ENCODE results near the gene CNR2. TPM values are rescaled to one million over a fixed set of nuclear protein-coding genes. Genes with fewer than 3 reads are reported as not detected.

The CNR2 gene
- total and polyA plus RNA-seq, 2 donors from 2014 or later = 0.57 TPM; not detected in 1

DNA sequence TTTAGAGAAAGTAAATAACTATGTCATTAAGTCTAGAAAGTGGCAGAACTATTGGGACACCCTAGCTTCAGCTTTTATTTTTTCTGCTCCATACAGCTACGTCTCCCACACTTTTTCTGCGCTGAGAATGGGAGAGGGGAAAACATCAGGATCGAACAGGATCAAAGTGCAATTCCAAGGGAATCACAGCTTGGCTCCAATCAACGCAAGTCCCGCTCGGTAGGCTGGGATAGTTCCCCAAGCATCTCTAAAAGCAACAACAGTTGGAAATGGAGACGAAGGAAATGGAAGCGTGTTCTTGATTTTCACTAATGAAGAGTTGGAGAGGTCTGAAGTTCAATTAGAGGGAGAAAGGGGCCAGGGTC lies 88.5 kb downstream of the CNR2 start:
- no peaks in the 10 kb centered on the region for H3K27me3 ChIP-seq (ENCODE audit: control insufficient read depth, insufficient read depth, low read length)
- peak overlapping the region; percentile 69 to 89 for H3K27ac ChIP-seq (ENCODE audit: low read depth in 2 of 2, low read length in 2 of 2)
- H3K9ac ChIP-seq (ENCODE audit: low read length in 3 of 3) = peak overlapping the region; percentile 61 to 99 (median 72)
- FAIRE-seq (no peak), DNase-seq (no peak)
- peaks cover 0 to 3% (median 0%) of the 10 kb centered on the region in 3 donors for H3K36me3 ChIP-seq (ENCODE audit: control insufficient read depth in 2 of 3, insufficient read depth in 3 of 3, low read length in 3 of 3)
- intact Hi-C loops (cut with DNase I) = no loop called here
- peak overlapping the region; percentile 70 to 96 (median 89) for H3K4me3 ChIP-seq (ENCODE audit: low read length in 3 of 3)
- H3K9me3 ChIP-seq (ENCODE audit: control insufficient read depth in 2 of 3, insufficient read depth in 1 of 3, low read length in 3 of 3) = no peaks in the 10 kb centered on the region
- H3K4me1 ChIP-seq (ENCODE audit: control insufficient read depth in 2 of 3, insufficient read depth in 2 of 3, low read depth in 1 of 3, low read length in 3 of 3) = peaks cover 0 to 3% (median 0%) of the 10 kb centered on the region in 3 donors
- TF ChIP-seq, protein P1, sequence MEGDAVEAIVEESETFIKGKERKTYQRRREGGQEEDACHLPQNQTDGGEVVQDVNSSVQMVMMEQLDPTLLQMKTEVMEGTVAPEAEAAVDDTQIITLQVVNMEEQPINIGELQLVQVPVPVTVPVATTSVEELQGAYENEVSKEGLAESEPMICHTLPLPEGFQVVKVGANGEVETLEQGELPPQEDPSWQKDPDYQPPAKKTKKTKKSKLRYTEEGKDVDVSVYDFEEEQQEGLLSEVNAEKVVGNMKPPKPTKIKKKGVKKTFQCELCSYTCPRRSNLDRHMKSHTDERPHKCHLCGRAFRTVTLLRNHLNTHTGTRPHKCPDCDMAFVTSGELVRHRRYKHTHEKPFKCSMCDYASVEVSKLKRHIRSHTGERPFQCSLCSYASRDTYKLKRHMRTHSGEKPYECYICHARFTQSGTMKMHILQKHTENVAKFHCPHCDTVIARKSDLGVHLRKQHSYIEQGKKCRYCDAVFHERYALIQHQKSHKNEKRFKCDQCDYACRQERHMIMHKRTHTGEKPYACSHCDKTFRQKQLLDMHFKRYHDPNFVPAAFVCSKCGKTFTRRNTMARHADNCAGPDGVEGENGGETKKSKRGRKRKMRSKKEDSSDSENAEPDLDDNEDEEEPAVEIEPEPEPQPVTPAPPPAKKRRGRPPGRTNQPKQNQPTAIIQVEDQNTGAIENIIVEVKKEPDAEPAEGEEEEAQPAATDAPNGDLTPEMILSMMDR (IDR thresholded peaks at IDR 0.05; ENCODE audit: borderline replicate concordance, extremely low read depth, insufficient read depth) = no peak

DNA sequence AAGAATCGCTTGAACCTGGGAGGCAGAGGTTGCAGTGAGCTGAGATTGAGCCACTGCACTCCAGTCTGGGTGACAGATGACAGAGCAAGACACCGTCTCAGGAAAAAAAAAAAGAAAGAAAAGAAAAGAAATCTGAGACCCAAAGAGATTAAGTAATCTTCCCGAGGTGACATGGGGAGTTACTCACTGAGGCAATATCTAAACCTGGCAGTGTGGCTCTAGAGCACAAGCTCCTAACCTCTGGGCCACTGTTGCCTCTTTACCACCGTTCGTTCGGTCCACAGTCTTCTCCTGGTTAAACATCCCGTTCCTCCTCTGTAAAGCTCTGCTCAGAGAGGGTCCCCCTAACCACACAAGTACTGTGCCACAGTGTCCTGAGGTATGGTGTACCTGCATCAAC lies 89.4 kb downstream of the CNR2 start:
- FAIRE-seq (no peak), DNase-seq (no peak)
- Histone ChIP-seq H3K4me3 (ENCODE audit: low read length in 3 of 3) (peak overlapping the region; percentile 2 to 96 (median 70)), H3K36me3 (ENCODE audit: control insufficient read depth in 2 of 3, insufficient read depth in 3 of 3, low read length in 3 of 3) (peaks cover 0 to 3% (median 0%) of the 10 kb centered on the region in 3 donors), H3K27me3 (ENCODE audit: control insufficient read depth, insufficient read depth, low read length) (no peaks in the 10 kb centered on the region), H3K9ac (ENCODE audit: low read length in 3 of 3) (no peak overlapping the region), H3K27ac (ENCODE audit: low read depth in 2 of 2, low read length in 2 of 2) (no peak overlapping the region), H3K4me1 (ENCODE audit: control insufficient read depth in 2 of 3, insufficient read depth in 2 of 3, low read depth in 1 of 3, low read length in 3 of 3) (peaks cover 0 to 3% (median 0%) of the 10 kb centered on the region in 3 donors), H3K9me3 (ENCODE audit: control insufficient read depth in 2 of 3, insufficient read depth in 1 of 3, low read length in 3 of 3) (no peaks in the 10 kb centered on the region)
- TF ChIP-seq, protein P1 (IDR thresholded peaks at IDR 0.05; ENCODE audit: borderline replicate concordance, extremely low read depth, insufficient read depth) = no peak
- intact Hi-C loops (cut with DNase I) = no loop called here

Small RNA genes within 50 kb of the gene (microRNA-seq; reads per million reads assigned to microRNA genes)
- not detected for gene MIR378F

Other genes starting within 250 kb of the CNR2 start
- gene RPL11, start 221.6 kb downstream of the CNR2 start, total RNA-seq = 829 TPM
- 2,056 TPM for gene RPL11, start 221.6 kb downstream of the CNR2 start, polyA plus RNA-seq (ENCODE audit: insufficient read depth, low read depth, low replicate concordance)
- gene ELOA, start 169.9 kb downstream of the CNR2 start, total RNA-seq = 39.1 TPM
- gene ELOA, start 169.9 kb downstream of the CNR2 start, polyA plus RNA-seq (ENCODE audit: insufficient read depth, low read depth, low replicate concordance) = 13.7 TPM
- 40.4 TPM for gene PITHD1, start 134.9 kb downstream of the CNR2 start, total RNA-seq
- gene PITHD1, start 134.9 kb downstream of the CNR2 start, polyA plus RNA-seq (ENCODE audit: insufficient read depth, low read depth, low replicate concordance) = 57.7 TPM
- gene LYPLA2, start 122.2 kb downstream of the CNR2 start, total RNA-seq = 71.3 TPM
- gene LYPLA2, start 122.2 kb downstream of the CNR2 start, polyA plus RNA-seq (ENCODE audit: insufficient read depth, low read depth, low replicate concordance) = 133 TPM
- 68.1 TPM for gene GALE, start 112.6 kb downstream of the CNR2 start, total RNA-seq
- 73.7 TPM for gene GALE, start 112.6 kb downstream of the CNR2 start, polyA plus RNA-seq (ENCODE audit: insufficient read depth, low read depth, low replicate concordance)
- 51.5 TPM for gene HMGCL, start 87.9 kb downstream of the CNR2 start, total RNA-seq
- gene HMGCL, start 87.9 kb downstream of the CNR2 start, polyA plus RNA-seq (ENCODE audit: insufficient read depth, low read depth, low replicate concordance) = 205 TPM
- gene FUCA1, start 45.1 kb downstream of the CNR2 start, total RNA-seq = 69.2 TPM
- 88.3 TPM for gene FUCA1, start 45.1 kb downstream of the CNR2 start, polyA plus RNA-seq (ENCODE audit: insufficient read depth, low read depth, low replicate concordance)
- 107 TPM for gene PNRC2, start 46.5 kb upstream of the CNR2 start, total RNA-seq
- 86.3 TPM for gene PNRC2, start 46.5 kb upstream of the CNR2 start, polyA plus RNA-seq (ENCODE audit: insufficient read depth, low read depth, low replicate concordance)
- 96.2 TPM for gene SRSF10, start 67.0 kb upstream of the CNR2 start, total RNA-seq
- gene SRSF10, start 67.0 kb upstream of the CNR2 start, polyA plus RNA-seq (ENCODE audit: insufficient read depth, low read depth, low replicate concordance) = 48.5 TPM
- 13.5 TPM for gene MYOM3, start 198.8 kb upstream of the CNR2 start, total RNA-seq
- 20.5 TPM for gene MYOM3, start 198.8 kb upstream of the CNR2 start, polyA plus RNA-seq (ENCODE audit: insufficient read depth, low read depth, low replicate concordance)
- 1.4 TPM for gene IL22RA1, start 229.8 kb upstream of the CNR2 start, total RNA-seq
- gene IL22RA1, start 229.8 kb upstream of the CNR2 start, polyA plus RNA-seq (ENCODE audit: insufficient read depth, low read depth, low replicate concordance) = 1.4 TPM

Data from kidney (tissue), 14 donors.